HEK293T (cell line): ENCODE measurements around the gene SCUBE2.

Experiments
- ARNT ChIP-seq: fragments of 450-650 bp; IDR thresholded peaks from 2 replicates; pipeline ENCODE4 v1.6.1; 2017; ENCODE audit warnings: mild to moderate bottlenecking
- FOXA1 ChIP-seq: fragments of 450-650 bp; IDR thresholded peaks from 2 replicates; pipeline ENCODE4 v1.6.1; 2016; ENCODE audit warnings: mild to moderate bottlenecking
- L3MBTL2 ChIP-seq: fragments of 450-650 bp; conservative IDR thresholded peaks from 2 replicates; pipeline ENCODE4 v1.6.1; 2016; ENCODE audit warnings: mild to moderate bottlenecking
- NFRKB ChIP-seq: fragments of 450-650 bp; IDR thresholded peaks from 2 replicates; pipeline ENCODE4 v1.6.1; 2016; ENCODE audit warnings: mild to moderate bottlenecking, moderate library complexity
- SP1 ChIP-seq: fragments of 450-650 bp; IDR thresholded peaks from 2 replicates; pipeline ENCODE4 v1.6.1; 2017

DNA sequence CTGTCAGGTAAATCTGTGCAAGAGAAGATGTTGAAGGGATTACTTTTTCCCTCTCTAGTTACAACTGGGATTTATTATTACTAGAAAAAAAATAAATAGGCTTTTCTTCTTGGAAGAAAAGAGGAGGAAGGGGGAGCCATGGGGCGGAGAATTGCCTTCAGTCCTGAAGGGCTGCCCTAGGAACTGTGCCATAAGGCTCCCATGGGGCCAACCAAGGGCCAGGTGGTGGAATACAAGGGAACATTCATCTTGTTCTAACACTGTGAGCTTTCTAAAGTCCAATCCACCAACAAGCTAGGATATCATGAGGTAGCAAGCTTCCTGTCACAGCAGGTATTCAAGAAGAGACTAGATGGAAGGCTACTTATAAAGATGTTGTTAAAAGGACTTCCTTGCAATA is 62.8 kb downstream of the SCUBE2 start:
- no peak for TF ChIP-seq FOXA1
- no peak for TF ChIP-seq SP1
- no peak for TF ChIP-seq ARNT
- no peak for TF ChIP-seq L3MBTL2
- no peak for TF ChIP-seq NFRKB
